ENCODE data around the gene MSGN1.
"Not testable (repeated sequence)": the region's sequence is repeated elsewhere in the genome, so short reads cannot be mapped to it uniquely, and the experiment has no call there.

MSGN1 gene

DNA sequence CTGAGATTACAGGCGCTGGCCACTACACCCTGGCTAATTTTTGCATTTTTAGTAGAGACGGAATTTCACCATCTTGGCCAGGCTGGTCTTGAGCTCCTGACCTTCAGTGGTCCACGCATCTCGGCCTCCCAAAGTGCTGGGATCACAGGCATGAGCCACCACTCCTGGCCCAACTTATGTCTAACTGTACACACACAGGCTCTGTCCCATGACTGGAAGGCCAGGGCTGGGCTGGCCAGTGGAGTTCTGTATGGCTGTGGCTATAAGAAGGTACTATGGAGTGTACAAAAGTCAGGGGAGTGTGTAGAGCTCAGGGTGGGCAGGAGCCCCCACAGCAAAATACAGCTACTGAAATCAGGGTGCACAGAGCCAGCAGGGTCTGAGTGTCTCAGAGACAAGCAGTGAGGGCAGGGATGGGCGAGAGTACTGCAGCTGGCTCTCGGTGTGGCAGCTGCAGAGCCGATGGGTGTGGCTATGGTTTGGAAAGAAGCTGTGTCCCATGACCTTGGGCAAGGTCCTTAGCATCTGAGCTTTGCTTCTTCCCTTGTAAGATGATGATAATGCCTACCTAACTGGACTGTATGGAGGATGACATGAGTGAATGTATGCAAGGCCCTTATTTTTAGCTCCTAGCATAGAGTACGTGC is 10.4 kb upstream of the MSGN1 start:
- Histone ChIP-seq H3K4me3 (ENCODE audit: low read length) (no peak overlapping the region), H3K27me3 (ENCODE audit: control insufficient read depth, insufficient read depth, low read length) (no peaks in the 10 kb centered on the region), H3K9ac (ENCODE audit: low read depth, low read length) (no peak overlapping the region), H3K36me3 (ENCODE audit: insufficient read depth, low read length) (no peaks in the 10 kb centered on the region), H3K4me1 (ENCODE audit: control insufficient read depth, insufficient read depth, low read length) (no peaks in the 10 kb centered on the region), H3K4me2 (ENCODE audit: low read length) (no peak overlapping the region), H3K9me3 (replicated peaks; ENCODE audit: low read length) (no peaks in the 10 kb centered on the region)

GRCh38 chr2:17813010-17813741 is 3.1 kb upstream of the MSGN1 start:
- H3K4me3 ChIP-seq (ENCODE audit: low read length), result peak overlapping the region; percentile 6
- no peaks in the 10 kb centered on the region for H3K9me3 ChIP-seq (replicated peaks; ENCODE audit: low read length)
- H3K36me3 ChIP-seq (ENCODE audit: insufficient read depth, low read length), result no peaks in the 10 kb centered on the region
- peak overlapping the region; percentile 43 for H3K4me2 ChIP-seq (ENCODE audit: low read length)
- peaks cover 17% of the 10 kb centered on the region for H3K4me1 ChIP-seq (ENCODE audit: control insufficient read depth, insufficient read depth, low read length)
- no peaks in the 10 kb centered on the region for H3K27me3 ChIP-seq (ENCODE audit: control insufficient read depth, insufficient read depth, low read length)
- H3K9ac ChIP-seq (ENCODE audit: low read depth, low read length), result peak overlapping the region; percentile 54

- Histone ChIP-seq H3K4me2 (ENCODE audit: low read length) (peak overlapping the region; percentile 43), H3K4me3 (ENCODE audit: low read length) (peak overlapping the region; percentile 6), H3K4me1 (ENCODE audit: control insufficient read depth, insufficient read depth, low read length) (peaks cover 17% of the 10 kb centered on the region), H3K9me3 (replicated peaks; ENCODE audit: low read length) (no peaks in the 10 kb centered on the region), H3K27me3 (ENCODE audit: control insufficient read depth, insufficient read depth, low read length) (no peaks in the 10 kb centered on the region), H3K36me3 (ENCODE audit: insufficient read depth, low read length) (no peaks in the 10 kb centered on the region), H3K9ac (ENCODE audit: low read depth, low read length) (peak overlapping the region; percentile 54)
Observed at GRCh38 chr2:17813742-17814473, 2.4 kb upstream of the MSGN1 start.

- Histone ChIP-seq H3K4me1 (ENCODE audit: control insufficient read depth, insufficient read depth, low read length) (peaks cover 17% of the 10 kb centered on the region), H3K4me2 (ENCODE audit: low read length) (no peak overlapping the region), H3K9me3 (replicated peaks; ENCODE audit: low read length) (no peaks in the 10 kb centered on the region), H3K27me3 (ENCODE audit: control insufficient read depth, insufficient read depth, low read length) (no peaks in the 10 kb centered on the region), H3K36me3 (ENCODE audit: insufficient read depth, low read length) (no peaks in the 10 kb centered on the region), H3K4me3 (ENCODE audit: low read length) (no peak overlapping the region), H3K9ac (ENCODE audit: low read depth, low read length) (no peak overlapping the region)
Observed at GRCh38 chr2:17814601-17815000, 1.7 kb upstream of the MSGN1 start.

- H3K4me2 ChIP-seq (ENCODE audit: low read length), result no peak overlapping the region
- no peak overlapping the region for H3K9ac ChIP-seq (ENCODE audit: low read depth, low read length)
Observed at GRCh38 chr2:17815468-17816184, 634 bp upstream of the MSGN1 start.

GRCh38 chr2:17818235-17818815 is 2.1 kb downstream of the MSGN1 start:
- H3K4me2 ChIP-seq (ENCODE audit: low read length), result no peak overlapping the region
- no peaks in the 10 kb centered on the region for H3K36me3 ChIP-seq (ENCODE audit: insufficient read depth, low read length)
- no peaks in the 10 kb centered on the region for H3K27me3 ChIP-seq (ENCODE audit: control insufficient read depth, insufficient read depth, low read length)
- H3K4me1 ChIP-seq (ENCODE audit: control insufficient read depth, insufficient read depth, low read length), result peaks cover 8% of the 10 kb centered on the region
- H3K4me3 ChIP-seq (ENCODE audit: low read length), result no peak overlapping the region
- no peaks in the 10 kb centered on the region for H3K9me3 ChIP-seq (replicated peaks; ENCODE audit: low read length)
- no peak overlapping the region for H3K9ac ChIP-seq (ENCODE audit: low read depth, low read length)

More at GRCh38 chr2:17815468-17816184, 634 bp upstream of the MSGN1 start:
- Histone ChIP-seq H3K4me1 (ENCODE audit: control insufficient read depth, insufficient read depth, low read length) (peaks cover 17% of the 10 kb centered on the region), H3K4me3 (ENCODE audit: low read length) (no peak overlapping the region), H3K9me3 (replicated peaks; ENCODE audit: low read length) (no peaks in the 10 kb centered on the region), H3K27me3 (ENCODE audit: control insufficient read depth, insufficient read depth, low read length) (no peaks in the 10 kb centered on the region), H3K36me3 (ENCODE audit: insufficient read depth, low read length) (no peaks in the 10 kb centered on the region)

GRCh38 chr2:17821080-17821479 is 4.8 kb downstream of the MSGN1 start:
- H3K4me2 ChIP-seq (ENCODE audit: low read length), result no peak overlapping the region
- H3K4me3 ChIP-seq (ENCODE audit: low read length), result no peak overlapping the region
- H3K9ac ChIP-seq (ENCODE audit: low read depth, low read length), result no peak overlapping the region
- no peaks in the 10 kb centered on the region for H3K4me1 ChIP-seq (ENCODE audit: control insufficient read depth, insufficient read depth, low read length)
- H3K36me3 ChIP-seq (ENCODE audit: insufficient read depth, low read length), result no peaks in the 10 kb centered on the region
- H3K9me3 ChIP-seq (replicated peaks; ENCODE audit: low read length), result no peaks in the 10 kb centered on the region
- no peaks in the 10 kb centered on the region for H3K27me3 ChIP-seq (ENCODE audit: control insufficient read depth, insufficient read depth, low read length)

DNA sequence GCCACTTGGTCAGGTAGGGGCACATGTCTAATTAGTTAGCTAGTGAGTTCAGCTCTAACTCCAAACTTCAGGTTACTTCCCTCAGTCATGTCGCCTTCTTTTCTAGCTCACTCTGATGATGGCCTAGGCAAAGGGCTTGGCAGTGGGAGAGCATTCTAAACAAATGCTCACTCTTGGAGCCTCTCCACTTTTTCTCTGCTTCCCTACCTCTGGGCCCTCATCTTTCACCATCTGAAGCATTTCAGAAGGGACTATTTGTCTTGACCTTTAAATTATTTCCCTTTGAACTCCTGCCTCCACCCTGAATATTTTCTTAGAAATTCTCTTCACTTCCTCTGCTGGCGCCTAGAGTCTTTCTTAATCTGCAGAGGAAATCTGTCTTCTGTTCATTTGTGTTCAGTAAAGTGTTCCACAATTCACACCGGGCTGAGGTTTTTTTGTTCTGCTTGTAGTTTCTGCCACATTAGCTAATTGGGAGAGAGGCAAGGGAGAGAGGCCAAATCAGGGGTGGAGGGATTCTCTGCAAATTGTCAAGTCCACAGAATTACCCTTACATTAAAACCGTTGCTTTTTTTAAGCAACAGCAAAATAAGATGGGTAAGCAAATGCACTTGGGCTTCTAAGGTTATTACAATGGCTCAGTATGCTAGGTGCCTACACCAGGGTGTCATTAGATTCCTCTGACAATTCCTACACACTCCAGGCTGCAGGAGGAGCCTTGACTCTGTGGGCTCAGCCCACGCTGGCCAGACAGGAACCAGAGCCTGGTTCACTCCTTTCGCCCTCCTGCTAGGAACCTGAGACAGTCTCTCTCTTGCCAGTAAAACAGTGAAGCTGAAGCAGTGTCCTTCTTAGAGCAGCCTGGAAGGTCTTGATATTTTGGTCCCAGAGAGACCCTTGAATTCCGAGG is 5.5 kb downstream of the MSGN1 start:
- H3K9ac ChIP-seq (ENCODE audit: low read depth, low read length), result no peak overlapping the region
- no peaks in the 10 kb centered on the region for H3K36me3 ChIP-seq (ENCODE audit: insufficient read depth, low read length)
- no peaks in the 10 kb centered on the region for H3K4me1 ChIP-seq (ENCODE audit: control insufficient read depth, insufficient read depth, low read length)
- no peak overlapping the region for H3K4me3 ChIP-seq (ENCODE audit: low read length)
- no peaks in the 10 kb centered on the region for H3K27me3 ChIP-seq (ENCODE audit: control insufficient read depth, insufficient read depth, low read length)
- H3K9me3 ChIP-seq (replicated peaks; ENCODE audit: low read length), result no peaks in the 10 kb centered on the region
- H3K4me2 ChIP-seq (ENCODE audit: low read length), result no peak overlapping the region

- H3K36me3 ChIP-seq (ENCODE audit: insufficient read depth, low read length), result no peaks in the 10 kb centered on the region
- no peaks in the 10 kb centered on the region for H3K4me1 ChIP-seq (ENCODE audit: control insufficient read depth, insufficient read depth, low read length)
- H3K4me3 ChIP-seq (ENCODE audit: low read length), result no peak overlapping the region
- no peaks in the 10 kb centered on the region for H3K9me3 ChIP-seq (replicated peaks; ENCODE audit: low read length)
- no peaks in the 10 kb centered on the region for H3K27me3 ChIP-seq (ENCODE audit: control insufficient read depth, insufficient read depth, low read length)
- no peak overlapping the region for H3K4me2 ChIP-seq (ENCODE audit: low read length)
- H3K9ac ChIP-seq (ENCODE audit: low read depth, low read length), result no peak overlapping the region
Observed at GRCh38 chr2:17822445-17823117, 6.3 kb downstream of the MSGN1 start.

DNA sequence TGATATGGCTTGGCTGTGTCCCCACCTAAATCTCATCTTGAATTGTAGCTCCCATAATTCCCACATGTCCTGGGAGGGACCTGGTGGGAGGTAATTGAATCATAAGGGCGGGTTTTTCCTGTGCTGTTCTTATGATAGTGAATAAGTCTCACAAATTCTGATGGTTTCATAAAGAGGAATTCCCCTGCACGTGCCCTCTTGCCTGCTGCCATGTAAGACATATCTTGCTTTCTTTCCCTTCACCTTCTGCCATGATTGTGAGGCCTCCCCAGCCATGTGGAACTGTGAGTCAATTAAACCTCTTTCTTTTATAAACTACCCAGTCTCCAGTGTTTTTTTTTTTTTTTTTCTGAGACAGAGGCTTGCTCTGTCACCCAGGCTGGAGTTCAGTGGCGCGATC is 7.4 kb downstream of the MSGN1 start:
- H3K4me1 ChIP-seq (ENCODE audit: control insufficient read depth, insufficient read depth, low read length); H3K9ac ChIP-seq (ENCODE audit: low read depth, low read length); H3K4me3 ChIP-seq (ENCODE audit: low read length); H3K36me3 ChIP-seq (ENCODE audit: insufficient read depth, low read length); H3K27me3 ChIP-seq (ENCODE audit: control insufficient read depth, insufficient read depth, low read length); H3K4me2 ChIP-seq (ENCODE audit: low read length); H3K9me3 ChIP-seq (replicated peaks; ENCODE audit: low read length): not testable (repeated sequence)

All from skeletal muscle satellite cell (primary cell).